Vagina (tissue), 2 donors: ENCODE data around the gene PIP5K1C.

Experiments used
- POLR2A ChIP-seq, 2 donors: fragments of 450-650 bp; IDR thresholded peaks; one replicate each; pipeline ENCODE4 v1.6.1; 2017; ENCODE audit warnings: antibody characterized with exemption in 2 of 2, mild to moderate bottlenecking in 2 of 2, moderate library complexity in 2 of 2
- POLR2AphosphoS5 ChIP-seq, 2 donors: sonication (generic); formaldehyde crosslinking; IDR thresholded peaks; one replicate each; pipeline ENCODE4 v1.9.0; 2017; ENCODE audit warnings: antibody characterized with exemption in 2 of 2, mild to moderate bottlenecking in 2 of 2, low read depth in 1 of 2; ENCODE audit not compliant: insufficient read depth in 1 of 2

- TF ChIP-seq POLR2A (IDR thresholded peaks at IDR 0.05), result no peak
- no peak for TF ChIP-seq POLR2AphosphoS5 (IDR thresholded peaks at IDR 0.05; ENCODE audit: insufficient read depth in 1 of 2, low read depth in 1 of 2)
Measured at GRCh38 chr19:3720349-3720917, 20.2 kb upstream of the PIP5K1C start.
